NCI-H2196 (cell line): ENCODE measurements around the gene SNX14.
"Not testable (repeated sequence)": the region's sequence is repeated elsewhere in the genome, so short reads cannot be mapped to it uniquely, and the experiment has no call there.

ENCODE experiments used
- DNase-seq: peaks from one replicate; lab custom pipeline; 2025; ENCODE audit not compliant: unreplicated experiment; lab: John Stamatoyannopoulos, UW

SNX14 gene

GRCh38 chr6:85593438-85594196 lies at the start of gene SNX14:
TSS of gene SNX14 (minus strand) at chr6:85593858. CDS start at chr6:85593718, 140 bp downstream.
- DNase-seq = peak; percentile 90

GRCh38 chr6:85642774-85643536 lies 49.3 kb upstream of the SNX14 start, which contains the start of gene SYNCRIP:
TSS of gene SYNCRIP (minus strand) at chr6:85642886. CDS start at chr6:85641439, 1,447 bp downstream.
- peak; percentile 97 for DNase-seq

- peak; percentile 24 for DNase-seq
Observed at GRCh38 chr6:85641897-85642773, 48.5 kb upstream of the SNX14 start.

- no peak for DNase-seq
Observed at GRCh38 chr6:85641522-85641896, 47.9 kb upstream of the SNX14 start.

DNA sequence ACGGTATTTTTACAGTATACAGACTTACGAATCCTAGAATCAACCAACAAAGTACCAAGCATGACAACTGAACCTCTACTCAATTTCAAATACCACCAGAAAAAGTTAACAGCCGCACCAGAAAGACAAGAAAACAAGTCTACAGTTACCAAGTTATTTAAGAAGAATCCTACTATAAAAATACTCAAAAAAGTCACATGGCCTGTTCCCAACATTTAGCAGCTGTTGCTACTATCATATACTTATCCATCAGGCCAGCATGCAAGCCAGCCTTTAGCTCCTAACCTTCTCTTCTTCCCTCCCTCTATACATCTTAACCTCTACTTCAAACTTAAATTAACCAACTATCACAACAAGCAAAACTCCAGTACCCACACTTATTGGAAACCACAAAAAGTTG lies 47.2 kb upstream of the SNX14 start:
- no peak for DNase-seq

- DNase-seq = no peak
Observed at GRCh38 chr6:85637579-85637978, 43.9 kb upstream of the SNX14 start.

- no peak for DNase-seq
Observed at GRCh38 chr6:85632164-85632942, 38.7 kb upstream of the SNX14 start.

DNA sequence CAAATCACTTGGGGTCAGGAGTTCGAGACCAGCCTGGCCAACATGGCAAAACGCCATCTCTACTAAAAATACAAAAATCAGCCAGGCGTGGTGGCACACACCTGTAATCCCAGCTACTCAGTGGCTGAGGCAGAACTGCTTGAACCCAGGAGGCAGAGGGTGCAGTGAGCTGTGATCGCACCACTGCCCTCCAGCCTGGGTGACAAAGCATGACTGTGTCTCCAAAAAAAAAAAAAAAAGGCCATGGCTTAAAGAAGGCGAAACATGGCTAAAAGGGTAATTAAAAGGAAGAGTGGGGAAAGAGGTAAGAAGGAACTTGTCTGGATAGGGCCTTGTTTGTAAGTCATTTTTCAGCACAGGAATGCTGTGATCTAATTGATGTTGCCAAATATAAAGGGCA lies 37.5 kb upstream of the SNX14 start:
- not testable (repeated sequence) for DNase-seq

GRCh38 chr6:85628353-85628752 lies 34.7 kb upstream of the SNX14 start:
- DNase-seq = no peak

GRCh38 chr6:85620308-85620707 lies 26.6 kb upstream of the SNX14 start:
- no peak for DNase-seq

- DNase-seq = no peak
Observed at GRCh38 chr6:85614780-85615179, 21.1 kb upstream of the SNX14 start.

- no peak for DNase-seq
Observed at GRCh38 chr6:85612690-85613474, 19.2 kb upstream of the SNX14 start.

DNA sequence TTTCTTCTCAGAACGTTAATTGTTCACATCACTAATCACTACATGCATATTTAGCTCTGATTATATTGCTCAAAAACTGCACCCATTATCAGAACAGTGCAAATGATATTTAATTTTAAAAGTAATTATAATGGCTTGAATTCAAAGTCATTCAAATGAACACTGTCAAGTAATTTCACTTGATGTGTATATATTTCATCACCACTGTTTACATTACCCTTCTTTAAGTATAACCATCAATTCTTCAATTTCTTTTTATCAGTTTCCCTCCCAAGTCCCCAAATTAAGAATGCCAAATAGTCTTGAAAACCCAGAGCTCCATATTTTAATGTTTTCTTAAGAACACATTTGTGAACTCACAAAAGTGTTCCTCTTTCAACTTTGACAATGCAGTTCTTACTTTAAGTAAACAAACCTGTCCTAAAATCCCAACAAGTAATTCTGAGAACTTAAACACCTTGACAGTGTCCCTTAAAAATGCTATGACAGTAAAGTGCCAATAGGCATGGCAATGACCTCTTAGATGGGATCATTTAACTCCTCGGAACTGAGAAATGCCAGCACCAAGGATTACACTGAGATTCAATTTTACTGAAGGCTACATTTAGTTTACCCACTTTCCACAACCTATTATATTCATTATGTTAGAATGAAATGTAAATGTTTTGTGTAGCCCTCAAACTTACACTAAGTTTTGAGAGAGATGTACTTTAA lies 16.7 kb upstream of the SNX14 start:
- DNase-seq = no peak

DNA sequence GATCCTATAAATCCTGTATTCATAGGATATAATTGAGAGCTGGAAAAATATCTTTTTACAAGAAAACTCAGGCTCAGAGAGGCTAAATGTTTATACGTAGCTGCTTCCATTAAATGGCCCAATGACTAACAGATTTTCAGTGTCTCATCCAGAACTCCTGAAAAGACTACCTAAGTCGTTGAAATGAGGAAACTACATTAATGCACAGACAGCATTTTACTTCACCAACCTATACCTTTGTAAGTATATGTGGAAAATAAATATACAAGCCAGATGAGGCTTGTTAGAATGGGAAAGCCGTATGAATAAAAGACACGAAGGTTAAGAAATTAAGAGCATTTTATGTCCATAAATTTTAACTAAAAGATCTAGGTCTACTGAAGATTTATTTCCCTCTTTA lies 8.4 kb upstream of the SNX14 start:
- DNase-seq = no peak

GRCh38 chr6:85600713-85601313 lies 7.2 kb upstream of the SNX14 start:
- no peak for DNase-seq

- peak; percentile 33 for DNase-seq
Observed at GRCh38 chr6:85594197-85594930, 706 bp upstream of the SNX14 start.

DNA sequence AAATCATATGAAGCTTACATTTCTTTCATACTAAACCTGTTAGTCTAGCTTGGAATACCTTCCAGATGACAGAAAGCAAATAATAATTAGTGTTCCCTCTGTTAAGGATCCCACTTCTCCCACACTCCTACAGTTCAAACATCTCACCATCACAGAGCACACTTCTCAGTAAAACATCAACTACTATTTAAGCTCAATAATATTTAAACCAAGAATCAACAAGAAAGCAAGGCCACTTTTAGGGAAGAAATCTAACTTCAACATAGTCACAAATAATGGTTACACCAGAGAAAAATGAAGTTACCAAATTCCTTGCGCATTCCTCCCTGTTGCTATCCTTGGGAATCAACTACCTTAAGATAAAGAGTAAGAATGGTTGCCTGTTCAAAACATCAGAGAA lies 1.6 kb downstream of the SNX14 start:
- no peak for DNase-seq

- DNase-seq = no peak
Observed at GRCh38 chr6:85591207-85591606, 2.5 kb downstream of the SNX14 start.
